Esophagus squamous epithelium (tissue), 4 donors: ENCODE measurements around the gene LTBP1.

Experiments
- CTCF ChIP-seq, 6 experiments: fragments of 450-650 bp in 4 of 6; fragments of 200-600 bp in 2 of 6; sonication (generic) in 2 of 6; IDR thresholded peaks; one replicate each; pipeline ENCODE4 v1.5.1; 2016 to 2019; ENCODE audit warnings: antibody characterized with exemption in 6 of 6, mild to moderate bottlenecking in 4 of 6, moderate library complexity in 4 of 6
- POLR2A ChIP-seq, 4 donors: fragments of 450-650 bp; IDR thresholded peaks; one replicate each; pipeline ENCODE4 v1.6.1; 2017; ENCODE audit warnings: antibody characterized with exemption in 4 of 4, mild to moderate bottlenecking in 4 of 4, moderate library complexity in 3 of 4

DNA sequence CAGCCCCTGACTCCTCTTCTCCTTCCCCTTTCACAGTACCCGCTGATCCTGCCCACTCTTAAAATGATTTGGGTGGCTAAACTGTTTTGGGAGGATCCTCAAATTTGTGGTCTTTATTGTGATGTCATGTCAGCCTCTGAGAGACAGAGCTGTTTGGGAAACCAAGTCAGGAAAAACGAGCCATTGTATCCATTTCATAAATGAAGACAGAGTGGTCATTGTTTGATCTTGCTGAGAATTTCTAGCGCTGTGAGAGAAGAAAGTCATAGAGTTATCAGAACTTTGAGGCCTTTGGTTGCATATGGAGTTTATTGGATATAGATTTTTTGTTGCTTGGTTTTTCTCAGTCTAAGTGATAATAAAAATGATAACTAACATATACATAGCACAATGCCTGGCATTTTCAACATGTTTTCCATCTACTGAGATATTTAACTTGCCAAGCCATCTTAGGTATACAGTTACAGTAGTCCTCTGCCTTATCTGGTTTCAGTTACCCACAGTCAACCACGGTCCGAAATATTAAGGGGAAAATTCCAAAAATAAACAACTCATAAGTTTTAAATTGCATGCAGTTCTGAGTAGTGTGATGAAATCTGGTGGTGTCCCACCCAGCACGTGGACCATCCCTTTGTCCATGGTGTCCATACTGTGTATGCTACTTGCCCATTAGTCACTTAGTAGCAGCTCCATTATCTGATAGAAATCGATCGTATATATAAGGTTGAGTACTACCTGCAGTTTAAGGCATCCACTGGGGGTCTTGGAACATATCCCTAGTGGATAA, 424.7 kb downstream of the LTBP1 start:
- TF ChIP-seq CTCF (IDR thresholded peaks at IDR 0.05): no peak
- TF ChIP-seq POLR2A (IDR thresholded peaks at IDR 0.05): no peak
